Panc1 (cell line): ENCODE measurements around the gene MEGF11. TPM values are rescaled to one million over a fixed set of nuclear protein-coding genes. Genes with fewer than 3 reads are reported as not detected.

Experiments
- ATAC-seq: fragments of 200-7000 bp; cut with Tn5 transposase; 2 replicates; pipeline ENCODE4 v1.9.1; 2020; ENCODE audit warnings: mild to moderate bottlenecking, moderate library complexity
- BruUV-seq: library from RNA; stranded (reverse); fragments of 400-500 nt; replicated peaks from 2 replicates; lab custom pipeline; 2021; lab: Mats Ljungman, UMichigan
- CTCF ChIA-PET: fragments of 300-600 bp; sonication (Branson Sonifier 250); formaldehyde crosslinking; loops from one replicate; lab custom pipeline; 2022; ENCODE audit warnings: antibody characterized with exemption; lab: Charles Lee
- POLR2A ChIA-PET: fragments of 300-600 bp; sonication (Branson Sonifier 250); formaldehyde crosslinking; loops from one replicate; lab custom pipeline; 2022; ENCODE audit warnings: antibody characterized with exemption; lab: Charles Lee
- DNase-seq: peaks from one replicate; pipeline ENCODE4 v3.0.0-alpha.2; 2010; ENCODE audit warnings: low read depth, low spot score
- H3K27ac ChIP-seq: 2 replicates; pipeline ENCODE4 v1.5.1; 2011; ENCODE audit warnings: mild to moderate bottlenecking, low read length, inconsistent platforms
- H3K27me3 ChIP-seq: fragments of 200-500 bp; sonication (Bioruptor generic); 2 replicates; pipeline ENCODE4 v1.6.0; 2014; ENCODE audit warnings: low read length, inconsistent platforms; ENCODE audit not compliant: control insufficient read depth, insufficient read depth
- H3K36me3 ChIP-seq: fragments of 200-500 bp; sonication (Bioruptor generic); 2 replicates; pipeline ENCODE4 v1.5.1; 2014; ENCODE audit warnings: inconsistent platforms, mild to moderate bottlenecking, low read length, moderate library complexity; ENCODE audit not compliant: control insufficient read depth, insufficient read depth
- H3K4me1 ChIP-seq: 2 replicates; pipeline ENCODE4 v1.5.1; 2011; ENCODE audit warnings: inconsistent platforms, mild to moderate bottlenecking, low read length, moderate library complexity; ENCODE audit not compliant: control insufficient read depth, insufficient read depth
- H3K4me3 ChIP-seq, 2 experiments: 2 replicates each; pipeline ENCODE4 v1.5.1; 2011 to 2012; ENCODE audit warnings: low read depth in 2 of 2, low read length in 2 of 2, mild to moderate bottlenecking in 2 of 2, inconsistent platforms in 1 of 2, moderate library complexity in 1 of 2
- H3K9me3 ChIP-seq: fragments of 200-500 bp; sonication (Bioruptor generic); 2 replicates; pipeline ENCODE4 v1.5.1; 2014; ENCODE audit warnings: low read depth, mild to moderate bottlenecking, inconsistent platforms, low read length, moderate library complexity; ENCODE audit not compliant: control insufficient read depth, insufficient read depth
- POLR2AphosphoS5 ChIP-seq: IDR thresholded peaks from 2 replicates; pipeline ENCODE4 v1.6.1; 2012; ENCODE audit warnings: mild to moderate bottlenecking, low read depth, low read length, moderate library complexity
- SIN3A ChIP-seq: IDR thresholded peaks from 2 replicates; pipeline ENCODE4 v1.6.1; 2012; ENCODE audit warnings: low read depth, mild to moderate bottlenecking, low read length, moderate library complexity, borderline replicate concordance; ENCODE audit not compliant: insufficient read depth
- TCF7L2 ChIP-seq: IDR thresholded peaks from 2 replicates; pipeline ENCODE4 v1.6.1; 2011; ENCODE audit warnings: mild to moderate bottlenecking, low read depth, low read length, inconsistent platforms
- in situ Hi-C: cut with HindIII; loops from 2 replicates; pipeline ENCODE4 v1.10.0; 2016; ENCODE audit warnings: low sequenced_read_pairs, low pct_unique_long_range_greater_than_20kb
- intact Hi-C: fragments of 100-400 bp; cut with micrococcal nuclease; formaldehyde crosslinking; loops from one replicate; pipeline ENCODE4 v1.10.0; 2022; ENCODE audit not compliant: unreplicated experiment
- total RNA-seq: library from RNA; stranded (reverse); gene quantifications from one replicate; pipeline ENCODE4 v1.2.1, GENCODE V29; 2021; ENCODE audit not compliant: unreplicated experiment
- TF ChIP-seq, protein P1 (sequence below), 2 experiments: IDR thresholded peaks; 2 replicates each; pipeline ENCODE4 v1.6.1; 2011 to 2012; ENCODE audit warnings: low read depth in 2 of 2, control low read depth in 1 of 2, low read length in 1 of 2, mild to moderate bottlenecking in 1 of 2, moderate library complexity in 1 of 2; ENCODE audit not compliant: insufficient read depth in 1 of 2
- TF ChIP-seq, protein P2 (sequence below): fragments of 450-650 bp; IDR thresholded peaks from 2 replicates; pipeline ENCODE4 v1.5.1; 2017; ENCODE audit warnings: mild to moderate bottlenecking

Gene MEGF11
- total RNA-seq, 1 experiment from 2014 or later = 0.95 TPM

DNA sequence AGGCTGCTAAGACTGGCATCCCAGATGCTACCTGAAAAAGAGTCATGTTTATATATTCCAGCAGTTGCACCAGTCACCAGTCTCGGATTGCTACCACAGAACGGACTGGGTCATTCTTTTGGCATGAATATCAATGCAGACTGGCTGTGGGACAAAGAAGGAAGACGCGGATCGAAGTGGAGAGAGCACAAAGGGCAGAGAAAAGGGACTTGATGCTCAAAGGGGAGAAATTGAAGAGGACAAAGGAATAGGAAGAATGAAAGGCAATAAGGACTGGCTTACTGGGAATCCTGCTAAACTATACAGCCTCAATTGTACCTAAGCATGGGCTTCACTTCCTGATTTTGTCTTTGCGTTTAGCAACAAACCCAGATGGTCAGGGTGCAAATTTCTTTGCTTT is 24.5 kb upstream of the MEGF11 start:
- H3K4me3 ChIP-seq = no peak overlapping the region
- H3K27ac ChIP-seq = no peak overlapping the region
- no peaks in the 10 kb centered on the region for H3K36me3 ChIP-seq
- H3K4me1 ChIP-seq = no peaks in the 10 kb centered on the region
- intact Hi-C loops (no loop called here), in situ Hi-C loops (no loop called here)
- ChIA-PET CTCF (no interaction called here), POLR2A (no interaction called here)
- ATAC-seq (no peak), DNase-seq (no peak)
- no peaks in the 10 kb centered on the region for H3K9me3 ChIP-seq
- TF ChIP-seq, protein P1, sequence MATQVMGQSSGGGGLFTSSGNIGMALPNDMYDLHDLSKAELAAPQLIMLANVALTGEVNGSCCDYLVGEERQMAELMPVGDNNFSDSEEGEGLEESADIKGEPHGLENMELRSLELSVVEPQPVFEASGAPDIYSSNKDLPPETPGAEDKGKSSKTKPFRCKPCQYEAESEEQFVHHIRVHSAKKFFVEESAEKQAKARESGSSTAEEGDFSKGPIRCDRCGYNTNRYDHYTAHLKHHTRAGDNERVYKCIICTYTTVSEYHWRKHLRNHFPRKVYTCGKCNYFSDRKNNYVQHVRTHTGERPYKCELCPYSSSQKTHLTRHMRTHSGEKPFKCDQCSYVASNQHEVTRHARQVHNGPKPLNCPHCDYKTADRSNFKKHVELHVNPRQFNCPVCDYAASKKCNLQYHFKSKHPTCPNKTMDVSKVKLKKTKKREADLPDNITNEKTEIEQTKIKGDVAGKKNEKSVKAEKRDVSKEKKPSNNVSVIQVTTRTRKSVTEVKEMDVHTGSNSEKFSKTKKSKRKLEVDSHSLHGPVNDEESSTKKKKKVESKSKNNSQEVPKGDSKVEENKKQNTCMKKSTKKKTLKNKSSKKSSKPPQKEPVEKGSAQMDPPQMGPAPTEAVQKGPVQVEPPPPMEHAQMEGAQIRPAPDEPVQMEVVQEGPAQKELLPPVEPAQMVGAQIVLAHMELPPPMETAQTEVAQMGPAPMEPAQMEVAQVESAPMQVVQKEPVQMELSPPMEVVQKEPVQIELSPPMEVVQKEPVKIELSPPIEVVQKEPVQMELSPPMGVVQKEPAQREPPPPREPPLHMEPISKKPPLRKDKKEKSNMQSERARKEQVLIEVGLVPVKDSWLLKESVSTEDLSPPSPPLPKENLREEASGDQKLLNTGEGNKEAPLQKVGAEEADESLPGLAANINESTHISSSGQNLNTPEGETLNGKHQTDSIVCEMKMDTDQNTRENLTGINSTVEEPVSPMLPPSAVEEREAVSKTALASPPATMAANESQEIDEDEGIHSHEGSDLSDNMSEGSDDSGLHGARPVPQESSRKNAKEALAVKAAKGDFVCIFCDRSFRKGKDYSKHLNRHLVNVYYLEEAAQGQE (IDR thresholded peaks at IDR 0.05; ENCODE audit: insufficient read depth in 1 of 2, low read depth in 2 of 2, low read length in 1 of 2) = no peak
- TF ChIP-seq POLR2AphosphoS5 (no peak), SIN3A (no peak), TCF7L2 (no peak)
- TF ChIP-seq, protein P2, sequence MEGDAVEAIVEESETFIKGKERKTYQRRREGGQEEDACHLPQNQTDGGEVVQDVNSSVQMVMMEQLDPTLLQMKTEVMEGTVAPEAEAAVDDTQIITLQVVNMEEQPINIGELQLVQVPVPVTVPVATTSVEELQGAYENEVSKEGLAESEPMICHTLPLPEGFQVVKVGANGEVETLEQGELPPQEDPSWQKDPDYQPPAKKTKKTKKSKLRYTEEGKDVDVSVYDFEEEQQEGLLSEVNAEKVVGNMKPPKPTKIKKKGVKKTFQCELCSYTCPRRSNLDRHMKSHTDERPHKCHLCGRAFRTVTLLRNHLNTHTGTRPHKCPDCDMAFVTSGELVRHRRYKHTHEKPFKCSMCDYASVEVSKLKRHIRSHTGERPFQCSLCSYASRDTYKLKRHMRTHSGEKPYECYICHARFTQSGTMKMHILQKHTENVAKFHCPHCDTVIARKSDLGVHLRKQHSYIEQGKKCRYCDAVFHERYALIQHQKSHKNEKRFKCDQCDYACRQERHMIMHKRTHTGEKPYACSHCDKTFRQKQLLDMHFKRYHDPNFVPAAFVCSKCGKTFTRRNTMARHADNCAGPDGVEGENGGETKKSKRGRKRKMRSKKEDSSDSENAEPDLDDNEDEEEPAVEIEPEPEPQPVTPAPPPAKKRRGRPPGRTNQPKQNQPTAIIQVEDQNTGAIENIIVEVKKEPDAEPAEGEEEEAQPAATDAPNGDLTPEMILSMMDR = no peak
- H3K27me3 ChIP-seq = no peaks in the 10 kb centered on the region; the same call in 1 of the 2 replicates
- no TSS peak for BruUV-seq

DNA sequence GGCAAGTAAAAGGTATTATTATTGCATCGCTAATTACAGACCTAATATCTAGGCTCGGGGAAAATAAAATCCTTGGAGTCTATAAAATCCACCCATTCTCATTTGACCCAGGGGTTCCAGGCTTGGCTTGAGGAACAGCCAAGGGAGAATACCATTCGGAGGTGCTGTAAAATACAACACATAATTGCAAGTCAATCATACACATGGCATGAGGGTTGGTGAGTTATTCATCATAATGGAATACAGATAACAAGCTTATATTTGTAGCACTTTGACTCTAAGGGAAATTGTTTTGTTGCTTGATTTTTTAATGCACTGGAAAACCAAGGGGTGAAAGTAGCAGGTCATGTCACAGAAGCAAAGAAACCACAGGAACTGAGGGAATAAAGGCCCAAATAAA is 23.0 kb upstream of the MEGF11 start:
- DNase-seq (no peak), ATAC-seq (no peak)
- in situ Hi-C loops = no loop called here
- no peaks in the 10 kb centered on the region; the same call in 1 of the 2 replicates for H3K27me3 ChIP-seq
- H3K4me3 ChIP-seq = no peak overlapping the region
- TF ChIP-seq SIN3A (no peak), POLR2AphosphoS5 (no peak), TCF7L2 (no peak)
- TF ChIP-seq, protein P1 (IDR thresholded peaks at IDR 0.05; ENCODE audit: insufficient read depth in 1 of 2, low read depth in 2 of 2, low read length in 1 of 2) = no peak
- TF ChIP-seq, protein P2 = no peak
- H3K4me1 ChIP-seq = no peaks in the 10 kb centered on the region
- H3K27ac ChIP-seq = no peak overlapping the region
- H3K36me3 ChIP-seq = no peaks in the 10 kb centered on the region
- intact Hi-C loops = no loop called here
- no peaks in the 10 kb centered on the region for H3K9me3 ChIP-seq
- POLR2A ChIA-PET = interaction anchor here (0.7 kb wide), 1 partner anchor 366 kb away, joined by 3 read pairs; no protein-coding TSS in a partner anchor
- CTCF ChIA-PET = no interaction called here
- no TSS peak for BruUV-seq
